HG03066 (cell line): Measurements from ENCODE around the gene RASGRF2.

ENCODE experiments used
- ATAC-seq: cut with Tn5 transposase; IDR thresholded peaks from one replicate; pipeline ENCODE4 v1.9.1; 2021; ENCODE audit warnings: low read depth; ENCODE audit not compliant: unreplicated experiment

RASGRF2 gene

GRCh38 chr5:81194633-81195334, 234.6 kb downstream of the RASGRF2 start:
- peak; percentile 99 for ATAC-seq

- no peak for ATAC-seq
Observed at GRCh38 chr5:81195335-81195929, 235.3 kb downstream of the RASGRF2 start.

GRCh38 chr5:81202655-81203054, 242.5 kb downstream of the RASGRF2 start:
- no peak for ATAC-seq

- ATAC-seq, result no peak
Observed at GRCh38 chr5:81203729-81204128, 243.6 kb downstream of the RASGRF2 start.

GRCh38 chr5:81204205-81204604, 244.0 kb downstream of the RASGRF2 start:
- no peak for ATAC-seq

GRCh38 chr5:81205058-81205457, 244.9 kb downstream of the RASGRF2 start:
- no peak for ATAC-seq

- no peak for ATAC-seq
Observed at GRCh38 chr5:81207009-81207408, 246.8 kb downstream of the RASGRF2 start.

GRCh38 chr5:81208904-81209303, 248.7 kb downstream of the RASGRF2 start:
- ATAC-seq, result no peak

GRCh38 chr5:81209386-81209785, 249.2 kb downstream of the RASGRF2 start:
- no peak for ATAC-seq

- no peak for ATAC-seq
Observed at GRCh38 chr5:81209869-81210493, 249.8 kb downstream of the RASGRF2 start.

- ATAC-seq, result no peak
Observed at GRCh38 chr5:81212211-81212751, 252.1 kb downstream of the RASGRF2 start.

GRCh38 chr5:81213070-81213469, 252.9 kb downstream of the RASGRF2 start:
- ATAC-seq, result no peak

GRCh38 chr5:81214848-81215247, 254.7 kb downstream of the RASGRF2 start:
- no peak for ATAC-seq

- no peak for ATAC-seq
Observed at GRCh38 chr5:81216152-81216551, 256.0 kb downstream of the RASGRF2 start.

GRCh38 chr5:81219389-81219788, 259.2 kb downstream of the RASGRF2 start:
- ATAC-seq, result no peak

- ATAC-seq, result no peak
Observed at GRCh38 chr5:81222285-81222684, 262.1 kb downstream of the RASGRF2 start.

GRCh38 chr5:81225463-81225862, 265.3 kb downstream of the RASGRF2 start:
- no peak for ATAC-seq

- ATAC-seq, result no peak
Observed at GRCh38 chr5:81226286-81226685, 266.1 kb downstream of the RASGRF2 start.

GRCh38 chr5:81226949-81227348, 266.8 kb downstream of the RASGRF2 start:
- ATAC-seq, result no peak

- ATAC-seq, result no peak
Observed at GRCh38 chr5:81228084-81228483, 267.9 kb downstream of the RASGRF2 start.

GRCh38 chr5:81230416-81230815, 270.3 kb downstream of the RASGRF2 start:
- ATAC-seq, result no peak
